Tongue (tissue), 2 donors: Measurements from ENCODE around the gene PDSS1. TPM values are rescaled to one million over a fixed set of nuclear protein-coding genes. Genes with fewer than 3 reads are reported as not detected.

Experiments used
- DNase-seq: peaks from one replicate; pipeline ENCODE4 v3.0.0-alpha.2; 2015
- total RNA-seq: library from RNA; depleted of rRNA; stranded (reverse); fragments of >200 nt; gene quantifications from one replicate; pipeline ENCODE4 v1.2.3, GENCODE V29; 2014

Gene PDSS1
- total RNA-seq, 1 donor from 2014 or later: 9.7 TPM

DNA sequence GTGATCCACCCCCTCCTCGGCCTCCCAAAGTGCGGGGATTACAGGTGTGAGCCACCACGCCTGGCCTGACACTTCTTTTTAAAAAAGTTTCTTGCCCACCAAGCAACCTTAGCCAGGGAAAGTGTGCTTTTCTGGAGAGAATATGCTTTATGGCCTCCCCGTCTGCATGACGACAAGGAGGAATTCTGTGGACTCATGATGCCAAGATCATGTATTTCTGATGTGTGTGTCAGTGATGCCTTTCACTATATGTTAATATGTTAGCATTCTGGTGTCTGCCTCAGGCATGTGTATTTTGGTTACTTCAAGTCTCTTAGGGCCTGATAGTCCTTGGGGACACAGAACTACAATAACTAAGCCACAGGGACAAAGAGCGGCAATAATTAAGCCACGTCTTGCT, 2.1 kb downstream of the PDSS1 start:
- DNase-seq: no peak

DNA sequence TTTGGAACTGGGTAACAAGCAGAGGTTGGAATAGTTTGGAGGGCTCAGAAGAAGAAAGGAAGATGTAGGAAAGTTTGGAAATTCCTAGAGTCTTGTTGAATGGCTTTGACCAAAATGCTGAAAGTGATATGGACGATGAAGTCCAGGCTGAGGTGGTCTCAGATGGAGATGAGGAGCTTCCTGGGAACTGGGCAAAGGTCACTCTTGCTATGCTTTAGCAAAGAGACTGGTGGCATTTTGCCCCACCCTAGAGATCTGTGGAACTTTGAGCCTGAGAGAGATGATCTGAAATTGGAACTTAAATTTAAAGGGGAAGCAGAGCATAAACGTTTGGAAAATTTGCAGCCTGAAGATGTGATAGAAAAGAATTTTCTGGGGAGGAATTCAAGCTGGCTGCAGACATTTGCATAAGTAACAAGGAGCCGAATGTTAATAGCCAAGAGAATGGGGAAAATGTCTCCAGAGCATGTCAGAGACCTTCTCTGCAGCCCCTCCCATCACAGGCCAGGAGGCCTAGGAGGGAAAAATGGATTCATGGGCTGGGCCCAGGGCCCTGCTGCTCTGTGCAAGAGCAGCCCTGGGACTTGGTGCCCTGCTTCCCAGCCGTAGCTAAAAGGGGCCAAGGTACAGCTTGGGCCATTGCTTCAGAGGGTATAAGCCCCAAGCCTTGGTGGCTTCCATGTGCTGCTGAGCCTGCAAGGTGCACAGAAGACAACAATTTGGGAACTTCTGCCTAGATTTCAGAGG, 3.6 kb downstream of the PDSS1 start:
- DNase-seq: no peak

DNA sequence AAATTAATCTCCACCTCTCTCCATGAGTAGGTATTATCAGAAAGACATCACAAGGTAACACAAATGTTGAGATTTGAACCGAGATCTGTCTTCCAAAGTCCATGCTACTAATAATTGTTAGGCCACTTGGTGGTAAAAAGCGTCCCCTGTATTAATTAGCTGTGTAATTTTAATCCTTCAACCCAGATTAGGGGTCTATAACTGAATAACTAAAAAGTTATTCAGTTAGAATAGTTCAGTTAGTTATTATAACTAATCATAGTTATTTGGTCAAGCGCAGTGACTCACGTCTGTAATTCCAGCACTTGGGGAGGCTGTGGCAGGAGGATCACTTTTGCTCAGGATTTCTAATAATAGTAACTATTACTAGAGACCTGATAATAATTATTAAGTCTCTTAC, 5.6 kb downstream of the PDSS1 start:
- no peak for DNase-seq

DNA sequence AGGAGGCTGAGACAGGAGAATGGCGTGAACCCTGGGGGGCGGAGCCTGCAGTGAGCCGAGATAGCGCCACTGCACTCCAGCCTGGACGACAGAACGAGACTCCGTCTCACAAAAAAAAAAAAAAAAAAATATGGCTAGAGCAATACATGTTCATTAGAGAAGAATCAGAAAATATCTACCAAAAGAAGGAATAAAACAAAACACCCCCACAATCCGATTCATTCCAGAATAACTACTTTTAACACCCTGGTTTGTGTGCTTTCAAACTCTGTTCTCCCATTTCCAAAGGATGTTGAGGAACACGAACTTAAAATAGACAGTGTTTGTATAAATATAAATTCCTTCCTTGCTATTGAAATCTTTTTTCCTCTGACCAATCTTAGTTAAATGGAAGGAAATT, 6.5 kb downstream of the PDSS1 start:
- no peak for DNase-seq

DNA sequence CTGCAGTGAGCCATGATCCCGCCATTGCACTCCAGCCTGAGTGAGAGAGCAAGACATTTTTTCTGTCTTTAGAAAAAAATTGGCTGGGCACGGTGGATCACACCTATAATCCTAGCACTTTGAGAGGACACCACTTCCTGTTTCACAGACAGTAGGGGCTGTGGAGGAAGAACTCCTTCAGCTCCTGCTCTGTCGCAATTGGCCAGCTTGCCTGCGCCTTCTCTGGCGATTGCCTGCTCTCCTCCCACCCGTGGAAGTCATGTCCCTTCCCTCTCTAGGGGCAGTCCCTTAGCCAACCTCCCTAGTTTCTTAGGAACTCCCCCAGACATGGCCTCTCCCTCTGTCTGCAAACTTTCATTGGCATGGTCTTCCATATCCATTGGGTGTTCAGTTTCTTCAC, 8.7 kb downstream of the PDSS1 start:
- DNase-seq: no peak

DNA sequence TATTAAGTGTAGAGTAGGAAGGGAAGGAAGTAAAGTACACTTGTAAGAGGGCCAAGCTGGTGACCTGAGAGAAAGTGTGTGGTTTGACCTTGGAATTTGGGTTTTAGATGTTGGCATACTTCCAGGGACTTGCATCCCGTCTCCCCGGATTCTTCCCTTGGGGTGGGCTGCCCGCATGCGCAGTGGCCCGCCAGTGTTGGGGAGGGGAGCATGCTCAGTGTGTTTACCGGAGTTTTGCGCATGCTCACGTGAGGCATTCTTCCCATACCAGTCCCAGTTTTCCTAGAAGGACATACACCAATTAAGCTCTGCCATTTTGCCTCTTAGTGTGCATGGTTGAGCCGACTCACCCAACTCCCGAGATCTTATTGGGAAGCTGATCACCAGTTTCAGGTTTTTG, 9.4 kb downstream of the PDSS1 start:
- no peak for DNase-seq

DNA sequence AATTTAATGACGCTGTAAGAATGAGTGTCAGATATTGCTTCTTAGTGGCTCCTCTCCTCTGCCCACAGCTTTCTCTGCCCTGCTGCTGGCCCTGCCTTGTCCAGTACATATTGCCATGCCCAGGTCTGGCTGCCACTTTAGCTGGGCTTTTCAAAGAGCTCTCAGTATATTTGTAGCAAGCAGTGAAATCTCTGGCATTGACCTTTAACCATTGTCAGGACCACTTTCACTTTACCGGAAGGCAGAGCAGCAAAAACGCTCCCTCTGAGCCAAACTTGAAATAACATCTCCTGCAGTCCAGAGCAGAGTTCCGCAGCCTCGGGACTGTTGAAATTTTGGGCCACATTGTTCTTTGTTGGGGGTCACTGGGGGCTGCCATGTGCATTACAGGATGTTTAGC, 13.8 kb downstream of the PDSS1 start:
- DNase-seq: no peak

DNA sequence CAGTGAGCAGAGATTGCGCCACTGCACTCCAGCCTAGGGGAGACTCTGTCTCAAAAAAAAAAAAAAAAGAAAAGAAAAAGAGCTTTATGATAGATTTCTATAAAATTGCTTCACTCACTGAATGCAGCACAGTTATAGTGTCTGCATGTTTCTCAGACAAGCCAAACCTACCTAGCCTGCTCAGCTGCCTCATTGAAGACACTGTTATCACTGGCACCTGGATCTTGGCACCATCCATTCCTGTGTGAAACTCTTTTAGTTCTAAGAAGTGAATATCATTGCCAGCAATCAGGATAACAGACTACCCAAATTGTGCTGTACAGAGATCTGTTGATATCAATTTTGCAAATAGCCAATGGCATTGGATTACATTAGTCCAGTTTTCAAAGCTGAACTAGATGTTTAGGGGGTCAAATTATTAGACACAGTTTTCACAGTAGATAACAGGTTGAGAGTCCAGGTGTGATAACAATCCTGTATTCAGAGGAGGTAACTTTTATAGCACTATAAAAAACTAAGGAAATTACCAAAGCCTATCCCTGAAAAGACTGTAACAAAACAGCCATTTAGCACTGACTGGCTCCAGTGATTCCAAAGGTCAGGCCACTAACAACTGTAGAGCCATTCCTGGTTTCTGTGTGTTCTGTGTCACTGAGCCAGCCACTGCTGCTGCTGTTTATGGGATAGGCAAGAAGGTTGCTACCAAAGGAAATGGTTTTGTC, 17.1 kb downstream of the PDSS1 start:
- no peak for DNase-seq

DNA sequence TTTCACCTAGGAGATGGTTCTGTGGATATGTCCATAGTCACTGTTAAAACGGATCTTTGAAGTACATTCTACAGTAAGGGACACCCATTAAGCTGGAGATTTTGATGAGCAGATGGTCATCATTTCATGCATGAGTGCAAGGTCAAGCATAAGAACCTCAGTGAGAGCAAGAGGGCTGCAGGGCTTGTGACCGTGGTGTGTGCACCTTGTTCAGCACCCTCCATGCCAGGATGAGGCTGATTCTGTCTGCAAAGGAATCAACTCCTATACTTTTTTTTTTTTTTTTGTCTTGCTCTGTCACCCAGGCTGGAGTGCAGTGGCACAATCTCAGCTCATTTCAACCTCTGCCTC, 17.6 kb downstream of the PDSS1 start:
- no peak for DNase-seq

DNA sequence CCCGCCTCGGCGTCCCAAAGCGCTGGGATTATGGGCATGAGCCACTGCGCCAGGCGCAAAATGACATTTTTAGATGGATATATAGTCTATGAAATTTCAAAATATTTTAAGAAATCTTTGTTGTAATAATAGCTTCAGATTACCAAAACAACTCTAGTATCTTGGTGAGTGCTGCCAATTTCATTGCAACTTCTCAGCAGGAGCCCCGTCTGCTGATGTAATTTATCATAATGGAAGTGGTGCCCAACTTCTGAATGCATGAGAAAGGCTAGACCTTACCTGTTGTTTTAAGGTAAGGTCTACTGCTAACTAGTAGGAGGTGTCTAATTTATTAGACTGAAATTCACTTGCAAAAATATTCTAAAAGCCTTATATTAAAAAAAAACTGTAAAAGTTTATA, 20.0 kb downstream of the PDSS1 start:
- no peak for DNase-seq

DNA sequence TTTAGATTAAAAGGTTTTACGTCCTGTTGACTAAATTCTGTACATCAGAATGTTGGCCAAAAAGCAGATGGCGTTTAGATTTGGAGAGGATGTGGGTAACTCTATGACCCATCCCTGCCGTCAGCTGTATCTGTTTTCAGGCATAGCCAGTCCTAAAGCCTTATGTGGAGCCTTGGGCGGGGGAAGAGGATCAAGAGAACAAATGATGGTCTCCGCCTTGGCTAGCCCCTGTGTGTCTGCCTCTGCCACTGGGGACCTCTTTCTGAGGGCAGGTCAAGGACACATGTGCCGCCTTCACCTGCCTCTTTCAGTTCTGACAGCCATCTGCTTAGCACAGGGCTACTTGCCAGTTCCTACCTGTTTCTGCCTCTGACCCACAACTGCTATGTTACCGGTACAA, 24.1 kb downstream of the PDSS1 start:
- DNase-seq: no peak

DNA sequence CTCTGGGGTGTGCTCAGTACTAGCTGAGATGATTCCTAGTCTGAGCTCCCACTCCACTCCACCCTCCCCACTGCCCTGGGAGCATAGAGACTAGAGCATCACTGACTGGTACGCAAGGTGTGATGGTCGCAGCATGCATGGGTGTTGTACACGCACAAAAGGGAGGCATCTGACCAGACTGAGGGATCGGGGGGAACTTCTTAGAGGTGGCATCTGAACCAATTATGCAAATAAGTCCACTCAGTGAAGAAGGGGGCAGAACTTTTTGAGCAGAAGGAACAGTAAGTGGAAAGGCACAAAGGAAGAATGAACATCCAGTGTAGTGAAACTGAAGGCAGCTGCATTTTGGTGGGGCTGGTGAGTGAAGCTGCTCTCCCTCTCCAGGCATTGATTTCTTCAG, 25.5 kb downstream of the PDSS1 start:
- DNase-seq: no peak

DNA sequence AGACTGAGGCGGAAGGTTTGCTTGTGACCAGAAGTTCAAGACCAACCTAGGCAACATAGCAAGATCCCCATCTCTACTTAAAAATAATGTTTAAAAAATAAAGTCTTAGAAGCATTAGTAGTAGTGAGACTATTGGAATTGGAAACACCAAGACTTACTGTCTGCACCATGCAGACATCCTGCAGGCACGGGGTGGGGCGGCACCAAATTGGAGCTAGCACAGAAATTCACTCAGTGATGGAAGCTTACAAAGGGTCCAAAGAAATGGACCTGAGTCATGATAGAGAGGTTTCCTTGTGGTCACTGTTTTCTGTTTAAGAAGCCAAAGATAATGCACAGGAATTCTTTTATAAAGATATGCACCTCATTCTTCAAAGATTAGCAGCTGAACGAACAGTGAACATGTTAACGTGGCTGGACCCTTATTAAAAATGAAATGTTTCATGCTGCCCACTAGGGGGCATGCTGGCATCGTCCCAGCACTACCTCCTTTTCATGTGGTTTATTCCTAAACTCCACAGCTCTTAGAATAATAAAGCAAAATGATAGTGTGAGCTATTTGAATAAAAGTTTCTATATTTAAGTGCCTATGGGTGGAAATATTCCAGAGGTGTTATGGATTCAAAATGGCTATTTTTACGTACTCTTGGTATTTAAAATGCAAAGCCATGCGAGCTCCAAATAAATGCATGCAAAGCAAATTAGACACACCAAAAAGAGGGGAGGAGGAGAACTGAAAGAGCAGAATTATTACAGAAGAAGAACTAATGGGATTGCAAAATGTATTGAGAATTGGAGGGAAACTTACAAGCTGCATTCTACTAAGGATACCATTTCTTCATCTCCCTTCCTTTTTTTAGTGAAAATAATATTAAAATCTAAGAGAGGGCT, 28.6 kb downstream of the PDSS1 start:
- DNase-seq: peak; percentile 81

DNA sequence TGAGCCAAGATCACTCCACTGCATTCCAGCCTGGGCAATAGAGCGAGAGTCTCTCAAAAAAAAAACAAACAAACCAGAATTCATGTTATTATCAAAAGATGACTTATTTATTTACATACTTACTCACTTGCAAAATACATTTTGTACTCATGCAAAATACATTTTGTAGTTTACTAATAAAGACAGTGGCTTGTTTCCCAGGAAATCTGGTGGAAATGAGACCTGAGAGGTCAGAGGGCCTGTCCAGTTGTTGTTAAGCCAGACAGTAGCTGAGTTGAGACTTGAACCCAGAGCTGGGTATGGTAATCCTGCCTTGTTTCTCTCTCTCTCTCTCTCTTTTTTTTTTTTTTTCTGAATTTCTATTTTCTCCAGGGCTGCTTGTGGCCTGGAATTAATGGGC, 29.5 kb downstream of the PDSS1 start:
- DNase-seq: no peak

DNA sequence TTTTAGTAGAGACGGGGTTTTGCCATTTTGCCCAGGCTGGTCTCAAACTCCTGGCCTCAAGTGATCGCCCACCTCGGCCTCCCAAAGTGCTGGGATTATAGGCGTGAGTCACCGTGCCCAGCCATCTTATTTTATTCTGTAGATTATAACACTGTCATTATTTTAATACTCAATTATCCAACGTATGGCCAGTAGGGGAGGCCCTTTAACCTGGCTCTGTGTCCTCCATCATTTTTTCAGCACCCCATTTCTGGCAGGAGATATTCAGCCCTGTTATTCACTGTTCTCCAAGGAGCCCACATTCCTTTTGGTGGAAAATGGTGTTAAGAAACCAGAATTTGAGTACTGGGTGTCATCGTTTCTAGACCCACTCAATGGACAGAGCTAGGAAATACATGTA, 31.5 kb downstream of the PDSS1 start:
- no peak for DNase-seq

DNA sequence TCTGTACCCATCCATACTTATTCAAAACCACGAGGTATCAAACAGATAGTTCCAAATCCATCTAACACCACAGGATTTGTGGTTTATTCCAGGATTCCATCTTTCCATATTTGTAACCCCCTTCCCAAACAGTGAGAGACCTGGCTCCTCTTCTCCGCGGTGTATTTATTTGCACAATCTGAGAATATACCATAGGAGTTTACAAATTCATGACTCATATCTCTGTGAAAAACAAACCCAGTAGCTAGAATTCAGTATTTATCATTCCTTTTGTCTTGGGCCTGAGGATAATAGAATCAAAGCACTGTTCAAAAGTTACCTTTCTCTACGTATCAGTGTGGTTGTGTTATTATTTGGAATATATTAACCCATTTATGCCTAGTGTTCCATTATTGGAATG, 31.9 kb downstream of the PDSS1 start:
- no peak for DNase-seq

DNA sequence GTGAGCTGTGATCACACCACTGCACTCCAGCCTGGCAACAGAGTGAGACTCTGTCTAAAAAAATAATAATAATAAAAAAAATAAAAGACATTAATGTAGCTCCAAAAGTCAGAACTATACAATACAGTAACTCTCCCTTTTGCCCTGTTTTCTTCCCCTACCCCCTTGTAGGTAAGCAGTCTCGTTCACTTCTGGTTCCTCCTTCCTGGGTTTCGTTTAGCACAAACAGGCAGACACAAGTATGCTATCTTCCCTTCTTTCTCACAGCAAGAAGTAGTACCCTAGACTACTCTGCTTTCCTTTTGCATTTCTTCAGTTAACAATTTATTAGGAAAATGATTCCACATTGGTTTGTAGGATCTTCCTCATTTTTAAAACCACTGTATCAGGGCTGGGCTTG, 33.1 kb downstream of the PDSS1 start:
- no peak for DNase-seq

DNA sequence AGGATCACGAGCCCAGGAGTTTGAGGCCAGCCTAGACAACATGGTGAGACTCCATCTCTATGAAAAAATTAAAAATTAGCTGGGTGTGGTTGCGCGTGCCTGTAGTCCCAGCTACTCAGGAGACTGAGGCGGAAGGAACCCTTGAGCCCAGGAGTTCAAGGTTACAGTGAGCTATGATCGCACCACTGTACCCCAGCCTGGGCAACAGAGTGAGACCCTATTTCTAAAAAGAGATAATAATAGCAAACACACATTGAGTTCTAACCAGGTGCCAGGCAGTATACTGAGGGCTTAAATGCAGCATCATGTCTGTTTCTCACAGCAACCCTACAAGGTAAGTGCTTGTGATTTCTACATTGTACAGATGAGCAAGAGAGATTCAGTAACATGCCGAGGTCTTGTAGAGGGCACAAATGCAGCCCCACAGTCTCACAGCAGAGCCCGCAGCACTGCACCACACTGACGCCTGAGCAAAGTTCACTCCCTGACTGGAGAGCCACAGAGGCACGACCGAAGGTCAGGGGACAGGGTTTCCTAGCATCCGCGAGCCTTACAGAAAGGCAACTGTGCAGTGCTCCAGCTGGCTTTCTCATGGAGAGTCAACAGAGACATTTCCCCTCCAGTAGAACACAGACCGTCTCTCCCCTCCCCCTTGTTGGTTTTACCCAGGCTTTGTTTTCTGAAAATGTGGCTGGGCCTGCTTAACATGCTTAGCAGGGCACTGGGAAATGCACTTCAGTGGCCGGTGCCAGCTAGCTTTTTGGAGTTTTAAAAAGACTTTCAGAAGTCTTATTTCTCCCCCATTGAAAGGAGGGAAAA, 36.5 kb downstream of the PDSS1 start:
- peak; percentile 55 for DNase-seq

DNA sequence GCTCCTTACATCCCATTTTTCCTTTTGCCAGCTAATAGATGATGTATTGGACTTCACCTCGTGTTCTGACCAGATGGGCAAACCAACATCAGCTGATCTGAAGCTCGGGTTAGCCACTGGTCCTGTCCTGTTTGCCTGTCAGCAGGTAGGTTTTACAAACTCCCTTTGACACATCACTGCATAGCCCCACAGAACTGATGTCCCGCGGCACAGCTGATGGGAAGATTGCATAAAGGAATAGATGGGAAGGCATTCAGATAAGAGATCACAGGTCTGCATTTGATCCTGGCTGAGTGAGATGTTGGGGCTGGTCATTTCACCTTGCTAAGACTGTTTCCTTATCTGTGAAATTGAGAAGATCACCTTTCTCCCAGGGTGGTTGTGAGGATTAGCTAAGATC, 37.9 kb downstream of the PDSS1 start:
- no peak for DNase-seq

DNA sequence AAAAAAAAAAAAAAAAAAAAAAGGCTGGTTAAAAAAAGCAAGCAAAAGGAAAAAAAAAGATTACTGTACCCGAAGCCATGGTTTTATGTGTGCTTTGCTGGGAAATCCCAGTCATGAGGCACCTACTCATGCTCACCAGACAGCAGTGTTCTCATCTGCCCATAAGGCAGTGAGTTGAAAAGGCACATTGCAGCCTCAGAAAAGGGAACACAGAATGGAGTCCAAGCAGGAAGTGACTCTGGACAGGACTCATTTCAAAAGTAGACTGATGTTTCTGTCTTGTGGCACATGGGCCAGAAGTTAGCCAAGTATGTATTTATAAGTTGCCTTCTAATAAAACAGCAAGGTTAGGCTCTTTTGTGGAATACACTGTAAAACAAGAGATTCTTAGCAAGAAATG, 40.2 kb downstream of the PDSS1 start:
- DNase-seq: no peak

DNA sequence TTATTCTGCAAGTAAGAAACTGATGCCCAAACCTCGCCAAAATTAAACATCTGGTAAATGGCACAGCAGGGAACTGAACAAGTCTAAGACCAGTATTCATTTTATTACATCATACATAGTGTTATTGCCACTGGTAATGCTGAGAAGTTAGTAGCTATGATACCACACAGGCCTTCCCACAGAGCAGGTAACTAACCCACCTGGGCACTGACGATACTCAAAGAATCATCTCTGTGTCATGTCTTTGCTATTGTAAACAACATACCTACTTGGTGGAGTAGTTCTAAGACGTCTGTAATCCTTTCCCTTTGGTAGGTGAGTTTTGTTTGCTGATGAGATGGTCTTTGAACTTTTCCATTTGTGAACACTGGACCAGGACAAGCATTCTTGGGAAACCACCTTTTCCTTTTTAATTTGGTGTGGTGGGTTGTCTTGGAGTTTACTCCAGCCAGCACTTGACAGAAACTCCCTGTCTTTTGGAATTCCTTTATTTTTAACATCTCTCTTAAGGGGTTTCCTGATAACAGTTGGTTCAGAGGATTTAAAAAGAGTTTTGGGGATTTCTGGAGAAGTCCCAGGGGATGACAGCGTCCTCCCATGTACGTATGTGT, 40.9 kb downstream of the PDSS1 start:
- DNase-seq: no peak

DNA sequence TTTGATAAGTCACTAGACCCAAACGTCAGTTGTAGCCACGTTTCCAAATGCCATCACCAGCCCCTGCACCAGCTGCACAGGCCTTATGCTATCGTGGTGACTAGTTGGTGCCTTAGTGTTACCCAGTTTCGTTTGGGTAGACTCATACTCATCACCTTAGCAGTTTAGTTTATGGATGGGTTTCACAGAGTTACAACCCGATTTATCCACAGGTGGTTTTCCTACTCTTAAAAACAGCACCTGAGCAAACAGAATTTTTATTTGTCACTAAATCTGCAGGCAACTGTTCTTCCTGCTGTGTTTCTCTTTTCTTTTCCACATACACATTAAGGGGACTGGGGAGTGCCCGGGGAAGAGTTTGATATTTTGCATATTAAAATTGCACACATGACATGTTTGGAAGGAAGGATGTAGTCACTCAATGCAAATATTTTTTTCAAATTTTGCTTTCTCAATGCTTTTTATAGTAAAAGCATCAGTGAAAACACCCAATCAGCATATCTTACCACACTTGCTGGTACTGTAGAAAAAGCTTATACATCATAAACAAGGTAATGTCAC, 41.6 kb downstream of the PDSS1 start:
- no peak for DNase-seq
